GM13977 (cell line): ENCODE data around the gene GALNT11.

ENCODE experiments used
- DNase-seq: peaks from one replicate; pipeline ENCODE4 v3.0.0; 2012; ENCODE audit warnings: low spot score
- in situ Hi-C: fragments of 300-500 bp; cut with MboI; formaldehyde crosslinking; loops from one replicate; pipeline ENCODE4 v1.12.0; 2022; ENCODE audit warnings: low sequenced_read_pairs, low pct_unique_long_range_greater_than_20kb, mixed read lengths, inconsistent platforms; ENCODE audit not compliant: unreplicated experiment
- TF ChIP-seq, protein P1 (sequence below): IDR thresholded peaks from 2 replicates; pipeline ENCODE4 v1.5.1; 2012; ENCODE audit warnings: mild to moderate bottlenecking, control low read depth; ENCODE audit not compliant: insufficient read depth; ENCODE audit errors: extremely low read depth, missing control alignments

GALNT11 gene

GRCh38 chr7:151992375-151992774 is 33.1 kb upstream of the GALNT11 start:
- DNase-seq = peak; percentile 54
- TF ChIP-seq, protein P1, sequence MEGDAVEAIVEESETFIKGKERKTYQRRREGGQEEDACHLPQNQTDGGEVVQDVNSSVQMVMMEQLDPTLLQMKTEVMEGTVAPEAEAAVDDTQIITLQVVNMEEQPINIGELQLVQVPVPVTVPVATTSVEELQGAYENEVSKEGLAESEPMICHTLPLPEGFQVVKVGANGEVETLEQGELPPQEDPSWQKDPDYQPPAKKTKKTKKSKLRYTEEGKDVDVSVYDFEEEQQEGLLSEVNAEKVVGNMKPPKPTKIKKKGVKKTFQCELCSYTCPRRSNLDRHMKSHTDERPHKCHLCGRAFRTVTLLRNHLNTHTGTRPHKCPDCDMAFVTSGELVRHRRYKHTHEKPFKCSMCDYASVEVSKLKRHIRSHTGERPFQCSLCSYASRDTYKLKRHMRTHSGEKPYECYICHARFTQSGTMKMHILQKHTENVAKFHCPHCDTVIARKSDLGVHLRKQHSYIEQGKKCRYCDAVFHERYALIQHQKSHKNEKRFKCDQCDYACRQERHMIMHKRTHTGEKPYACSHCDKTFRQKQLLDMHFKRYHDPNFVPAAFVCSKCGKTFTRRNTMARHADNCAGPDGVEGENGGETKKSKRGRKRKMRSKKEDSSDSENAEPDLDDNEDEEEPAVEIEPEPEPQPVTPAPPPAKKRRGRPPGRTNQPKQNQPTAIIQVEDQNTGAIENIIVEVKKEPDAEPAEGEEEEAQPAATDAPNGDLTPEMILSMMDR = peak; percentile 9
- in situ Hi-C loops = no loop called here

DNA sequence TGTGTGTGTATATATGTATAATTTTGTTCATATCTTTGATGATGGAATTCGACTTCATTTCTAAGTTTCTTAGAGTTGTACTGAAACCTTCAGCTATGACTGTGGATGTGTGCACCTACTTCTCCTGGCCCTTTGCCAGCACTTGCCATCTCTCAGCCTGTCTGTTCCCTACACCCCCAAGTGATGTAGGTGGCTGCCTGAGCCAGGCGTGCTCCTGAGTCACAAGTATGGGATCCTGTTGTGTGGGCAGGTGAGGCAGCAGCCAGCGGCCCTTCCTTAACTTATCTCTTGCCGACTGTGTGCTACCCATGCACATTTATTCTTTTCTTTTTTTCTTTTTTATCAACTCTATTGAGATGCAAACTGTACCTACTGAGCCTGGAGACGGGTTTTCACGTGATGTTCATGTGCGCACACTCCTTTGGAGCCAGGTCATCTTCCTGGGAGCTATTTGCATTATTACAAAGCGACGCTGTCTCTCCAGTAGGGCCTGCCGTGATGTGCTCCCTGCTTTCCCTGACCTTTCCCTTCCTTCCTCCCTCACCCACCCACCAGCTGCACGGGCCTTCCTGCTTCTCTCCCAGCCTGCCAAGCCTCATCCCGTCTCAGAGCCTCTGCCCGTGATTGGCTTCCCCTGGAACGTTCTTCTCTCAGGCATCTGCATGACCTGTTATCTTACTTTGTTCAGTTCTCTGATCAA is 31.3 kb upstream of the GALNT11 start:
- in situ Hi-C loops = no loop called here
- TF ChIP-seq, protein P1 = no peak
- DNase-seq = no peak

DNA sequence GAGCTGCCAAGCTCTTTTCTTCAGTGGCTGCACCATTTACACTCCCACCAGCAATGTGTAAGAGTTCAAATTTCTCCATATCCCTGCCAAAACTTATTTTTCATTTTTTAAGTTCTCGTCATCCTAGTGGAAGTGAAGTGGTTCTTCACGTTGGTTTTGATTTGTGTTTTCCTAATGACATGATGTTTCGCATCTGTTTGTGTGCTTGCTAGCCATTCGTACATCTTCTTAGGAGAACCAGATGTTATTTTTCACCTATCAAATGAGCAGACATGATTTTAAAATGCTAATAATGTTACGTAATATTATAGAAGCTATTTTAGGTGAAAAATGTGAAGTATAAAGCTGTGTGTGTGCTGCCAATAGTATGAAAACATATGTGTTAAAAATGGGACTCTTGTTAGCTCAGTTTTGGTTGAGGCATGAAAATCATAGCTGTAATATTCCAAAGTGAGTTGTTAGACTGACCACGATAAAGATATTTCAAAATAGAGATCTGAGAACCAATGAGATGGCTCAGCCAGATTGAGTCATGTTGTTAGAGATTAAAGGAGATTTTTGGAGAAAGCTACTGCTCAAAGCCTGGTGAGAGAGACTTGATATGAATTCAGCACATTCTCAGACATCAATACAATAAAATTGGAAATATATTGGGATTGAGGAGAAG is 25.9 kb upstream of the GALNT11 start:
- in situ Hi-C loops = no loop called here
- no peak for DNase-seq
- TF ChIP-seq, protein P1 = no peak

DNA sequence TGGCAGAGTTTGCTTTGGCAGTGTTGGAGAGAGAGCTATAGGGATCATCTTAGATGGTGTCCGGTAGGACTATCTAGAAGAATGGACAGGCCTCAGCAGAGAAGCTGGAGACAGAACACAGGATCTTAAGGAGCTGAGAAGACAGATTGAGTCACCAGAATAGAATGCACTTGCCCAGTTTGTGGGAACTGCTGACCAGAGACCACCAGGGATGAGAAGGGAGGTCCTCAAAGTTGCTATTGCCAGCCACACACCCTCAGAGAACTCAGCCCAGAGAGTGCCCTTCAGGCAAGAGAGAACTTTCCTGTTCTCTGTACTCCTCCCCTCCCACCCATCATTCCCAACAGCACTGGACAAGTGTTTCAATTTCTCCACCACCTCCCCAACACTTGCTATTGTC is 25.3 kb upstream of the GALNT11 start:
- TF ChIP-seq, protein P1 = no peak
- no peak for DNase-seq
- in situ Hi-C loops = no loop called here

GRCh38 chr7:152006336-152006735 is 19.1 kb upstream of the GALNT11 start:
- TF ChIP-seq, protein P1 = no peak
- DNase-seq = no peak
- in situ Hi-C loops = no loop called here

- DNase-seq = no peak
- in situ Hi-C loops = no loop called here
- TF ChIP-seq, protein P1 = no peak
Measured at GRCh38 chr7:152011860-152012259, 13.6 kb upstream of the GALNT11 start.
